Gastroesophageal sphincter (tissue), 3 donors: ENCODE data around the gene PSAP.

Experiments used
- POLR2AphosphoS5 ChIP-seq: sonication (generic); formaldehyde crosslinking; IDR thresholded peaks from one replicate; pipeline ENCODE4 v1.6.1; 2017; ENCODE audit warnings: antibody characterized with exemption
- TF ChIP-seq, protein P1 (sequence below), 4 experiments: fragments of 200-600 bp in 2 of 4; fragments of 450-650 bp in 2 of 4; sonication (generic) in 1 of 4; IDR thresholded peaks; one replicate each; pipeline ENCODE4 v1.5.1; 2017 to 2019; ENCODE audit warnings: antibody characterized with exemption in 4 of 4, mild to moderate bottlenecking in 2 of 4, moderate library complexity in 2 of 4

DNA sequence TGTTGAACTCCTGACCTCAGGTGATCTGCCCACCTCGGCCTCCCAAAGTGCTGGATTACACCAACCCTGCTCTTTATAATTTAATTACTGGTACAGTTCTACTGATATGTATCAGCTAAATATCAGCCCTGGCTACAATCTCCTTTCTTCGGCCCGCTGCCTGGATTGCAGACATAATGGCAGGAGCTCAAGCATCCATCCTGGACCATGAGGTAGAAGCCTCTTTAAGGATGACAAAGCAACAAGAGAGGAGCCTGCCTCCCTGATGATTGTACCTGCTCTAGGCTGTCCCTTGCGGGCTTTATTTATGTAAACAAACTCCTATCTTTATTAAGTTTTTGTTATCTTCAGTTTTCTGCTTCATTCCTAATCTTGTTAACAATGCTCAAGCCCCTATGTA lies 5.6 kb upstream of the PSAP start:
- TF ChIP-seq, protein P1, sequence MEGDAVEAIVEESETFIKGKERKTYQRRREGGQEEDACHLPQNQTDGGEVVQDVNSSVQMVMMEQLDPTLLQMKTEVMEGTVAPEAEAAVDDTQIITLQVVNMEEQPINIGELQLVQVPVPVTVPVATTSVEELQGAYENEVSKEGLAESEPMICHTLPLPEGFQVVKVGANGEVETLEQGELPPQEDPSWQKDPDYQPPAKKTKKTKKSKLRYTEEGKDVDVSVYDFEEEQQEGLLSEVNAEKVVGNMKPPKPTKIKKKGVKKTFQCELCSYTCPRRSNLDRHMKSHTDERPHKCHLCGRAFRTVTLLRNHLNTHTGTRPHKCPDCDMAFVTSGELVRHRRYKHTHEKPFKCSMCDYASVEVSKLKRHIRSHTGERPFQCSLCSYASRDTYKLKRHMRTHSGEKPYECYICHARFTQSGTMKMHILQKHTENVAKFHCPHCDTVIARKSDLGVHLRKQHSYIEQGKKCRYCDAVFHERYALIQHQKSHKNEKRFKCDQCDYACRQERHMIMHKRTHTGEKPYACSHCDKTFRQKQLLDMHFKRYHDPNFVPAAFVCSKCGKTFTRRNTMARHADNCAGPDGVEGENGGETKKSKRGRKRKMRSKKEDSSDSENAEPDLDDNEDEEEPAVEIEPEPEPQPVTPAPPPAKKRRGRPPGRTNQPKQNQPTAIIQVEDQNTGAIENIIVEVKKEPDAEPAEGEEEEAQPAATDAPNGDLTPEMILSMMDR (IDR thresholded peaks at IDR 0.05), result no peak
- TF ChIP-seq POLR2AphosphoS5, result no peak
